Cardiac ventricle fibroblast (primary cell): ENCODE results near the gene WFDC8. TPM values are rescaled to one million over a fixed set of nuclear protein-coding genes. Genes with fewer than 3 reads are reported as not detected.

Source experiments
- total RNA-seq: library from RNA; depleted of rRNA; stranded (reverse); fragments of >200 nt; gene quantifications from 2 replicates; pipeline ENCODE4 v1.2.3, GENCODE V29; 2015

WFDC8 gene
- total RNA-seq: not detected in 2 replicates

GRCh38 chr20:45579184-45579583 lies at the start of gene WFDC8:
Gene WFDC8, minus strand, starts transcription at chr20:45579284. Its CDS starts 37 bp downstream, at chr20:45579247.

GRCh38 chr20:45547206-45547770 lies 31.8 kb downstream of the WFDC8 start, which contains the start of gene EPPIN:
Gene EPPIN, minus strand, starts transcription at chr20:45547401. Its CDS starts 44 bp downstream, at chr20:45547357.

GRCh38 chr20:45539382-45539781 lies 39.7 kb downstream of the WFDC8 start, which contains the start of gene WFDC6:
Gene WFDC6, minus strand, starts transcription at chr20:45539482. Its CDS starts 75 bp downstream, at chr20:45539407.

GRCh38 chr20:45515147-45515913 lies 63.8 kb downstream of the WFDC8 start, which contains the start of gene SPINT3:
Gene SPINT3, minus strand, starts transcription at chr20:45515622. Its CDS starts 14 bp downstream, at chr20:45515608.

Other genes with a start within 250 kb of the WFDC8 start
- gene SDC4, start 230.9 kb downstream of the WFDC8 start, total RNA-seq: 65.5 and 71.7 TPM in 2 replicates
- 16.8 and 19.8 TPM in 2 replicates for gene SYS1, start 216.1 kb downstream of the WFDC8 start, total RNA-seq
- not detected in 2 replicates for gene TP53TG5, start 201.0 kb downstream of the WFDC8 start, total RNA-seq
- 2.4 and 2.9 TPM in 2 replicates for gene DBNDD2, start 171.0 kb downstream of the WFDC8 start, total RNA-seq
- 85.3 and 91.4 TPM in 2 replicates for gene PIGT, start 163.1 kb downstream of the WFDC8 start, total RNA-seq
- gene WFDC2, start 109.5 kb downstream of the WFDC8 start, total RNA-seq: not detected in 2 replicates
- gene SPINT3, start 63.7 kb downstream of the WFDC8 start, total RNA-seq: not detected in 2 replicates
- gene WFDC6, start 39.8 kb downstream of the WFDC8 start, total RNA-seq: not detected in 2 replicates
- gene EPPIN, start 31.9 kb downstream of the WFDC8 start, total RNA-seq: not detected in 2 replicates
- not detected in 2 replicates for gene WFDC10A, start 50.5 kb upstream of the WFDC8 start, total RNA-seq
- not detected in 2 replicates for gene WFDC9, start 52.0 kb upstream of the WFDC8 start, total RNA-seq
- gene WFDC11, start 91.0 kb upstream of the WFDC8 start, total RNA-seq: not detected in 2 replicates
- not detected in 2 replicates for gene WFDC13, start 122.8 kb upstream of the WFDC8 start, total RNA-seq
- gene WFDC10B, start 125.7 kb upstream of the WFDC8 start, total RNA-seq: not detected in 2 replicates
- gene SPINT4, start 143.1 kb upstream of the WFDC8 start, total RNA-seq: not detected in 2 replicates
- gene WFDC3, start 212.6 kb upstream of the WFDC8 start, total RNA-seq: not detected in 2 replicates
- 23.3 and 25.9 TPM in 2 replicates for gene DNTTIP1, start 212.7 kb upstream of the WFDC8 start, total RNA-seq
- 3.7 and 10.7 TPM in 2 replicates for gene UBE2C, start 233.4 kb upstream of the WFDC8 start, total RNA-seq
- gene TNNC2, start 248.0 kb upstream of the WFDC8 start, total RNA-seq: 1.9 TPM in 1 of 2 replicates, not detected in the other